HG03469 (cell line): ENCODE results near the gene GCNT1.
A peak's percentile ranks its signal among the peaks of the same experiment; 100 is the strongest.
"Not testable (repeated sequence)": the region's sequence is repeated elsewhere in the genome, so short reads cannot be mapped to it uniquely, and the experiment has no call there.

Experiments used
- ATAC-seq: cut with Tn5 transposase; IDR thresholded peaks from one replicate; pipeline ENCODE4 v1.9.1; 2021; ENCODE audit warnings: mild to moderate bottlenecking, moderate library complexity, moderate number of reproducible peaks; ENCODE audit not compliant: unreplicated experiment

GCNT1 gene

GRCh38 chr9:76441551-76442322, 17.2 kb upstream of the GCNT1 start:
- peak; percentile 47 for ATAC-seq

- ATAC-seq = no peak
Measured at GRCh38 chr9:76443887-76444286, 15.1 kb upstream of the GCNT1 start.

GRCh38 chr9:76444322-76444929, 14.6 kb upstream of the GCNT1 start:
- ATAC-seq = no peak

- no peak for ATAC-seq
Measured at GRCh38 chr9:76445976-76446375, 13.0 kb upstream of the GCNT1 start.

GRCh38 chr9:76448501-76448900, 10.5 kb upstream of the GCNT1 start:
- no peak for ATAC-seq

GRCh38 chr9:76451234-76451633, 7.7 kb upstream of the GCNT1 start:
- no peak for ATAC-seq

- no peak for ATAC-seq
Measured at GRCh38 chr9:76452839-76453238, 6.1 kb upstream of the GCNT1 start.

GRCh38 chr9:76453785-76454184, 5.2 kb upstream of the GCNT1 start:
- no peak for ATAC-seq

- ATAC-seq = no peak
Measured at GRCh38 chr9:76454311-76454710, 4.7 kb upstream of the GCNT1 start.

GRCh38 chr9:76456202-76456926, 2.6 kb upstream of the GCNT1 start:
- peak; percentile 27 for ATAC-seq

- no peak for ATAC-seq
Measured at GRCh38 chr9:76459694-76460635, 983 bp downstream of the GCNT1 start.

- ATAC-seq = no peak
Measured at GRCh38 chr9:76462126-76462525, 3.1 kb downstream of the GCNT1 start.

GRCh38 chr9:76463211-76463610, 4.2 kb downstream of the GCNT1 start:
- ATAC-seq = peak; percentile 30

GRCh38 chr9:76464706-76465105, 5.7 kb downstream of the GCNT1 start:
- ATAC-seq = no peak

- ATAC-seq = no peak
Measured at GRCh38 chr9:76465442-76466298, 6.7 kb downstream of the GCNT1 start.

- ATAC-seq = no peak
Measured at GRCh38 chr9:76466299-76466605, 7.3 kb downstream of the GCNT1 start.

GRCh38 chr9:76474419-76474818, 15.4 kb downstream of the GCNT1 start:
- no peak for ATAC-seq

GRCh38 chr9:76475686-76476085, 16.7 kb downstream of the GCNT1 start:
- ATAC-seq = no peak

- ATAC-seq = not testable (repeated sequence)
Measured at GRCh38 chr9:76477818-76478217, 18.8 kb downstream of the GCNT1 start.

GRCh38 chr9:76478226-76478625, 19.2 kb downstream of the GCNT1 start:
- no peak for ATAC-seq
